Astrocyte (in vitro differentiated cells and primary cell): Measurements from ENCODE around the gene C16orf82. TPM values are rescaled to one million over a fixed set of nuclear protein-coding genes. Genes with fewer than 3 reads are reported as not detected.

Experiments used
- DNase-seq: peaks from one replicate; pipeline ENCODE4 v3.0.0-alpha.2; 2010; ENCODE audit warnings: low read depth
- FAIRE-seq: peaks from 2 replicates; lab custom pipeline; 2011; peaks lifted over from hg19 to GRCh38; lab: Jason Lieb, UNC
- H2AFZ ChIP-seq: 2 replicates; pipeline ENCODE4 v1.6.0; 2012; ENCODE audit warnings: low read depth, low read length, inconsistent platforms
- H3K27ac ChIP-seq: 2 replicates; pipeline ENCODE4 v1.5.1; 2011; ENCODE audit warnings: low read depth, low read length, inconsistent platforms
- H3K27me3 ChIP-seq: 2 replicates; pipeline ENCODE4 v1.6.0; 2011; ENCODE audit warnings: low read length, inconsistent platforms; ENCODE audit not compliant: insufficient read depth
- H3K36me3 ChIP-seq: 2 replicates; pipeline ENCODE4 v1.5.1; 2011; ENCODE audit warnings: low read length, inconsistent platforms; ENCODE audit not compliant: insufficient read depth
- H3K4me1 ChIP-seq: 2 replicates; pipeline ENCODE4 v1.5.1; 2011; ENCODE audit warnings: low read length, inconsistent platforms; ENCODE audit not compliant: insufficient read depth
- H3K4me2 ChIP-seq: 2 replicates; pipeline ENCODE4 v1.6.0; 2012; ENCODE audit warnings: low read length, inconsistent platforms
- H3K4me3 ChIP-seq: 2 replicates; pipeline ENCODE4 v1.5.1; 2011; ENCODE audit warnings: low read depth, mild to moderate bottlenecking, low read length, inconsistent platforms; ENCODE audit not compliant: insufficient read depth
- H3K79me2 ChIP-seq: 2 replicates; pipeline ENCODE4 v1.6.0; 2012; ENCODE audit warnings: mild to moderate bottlenecking, low read length, inconsistent platforms; ENCODE audit not compliant: insufficient read depth
- H3K9ac ChIP-seq: 2 replicates; pipeline ENCODE4 v1.6.0; 2012; ENCODE audit warnings: mild to moderate bottlenecking, low read length, inconsistent platforms
- H3K9me3 ChIP-seq: 2 replicates; pipeline ENCODE4 v1.5.1; 2012; ENCODE audit warnings: low read depth, mild to moderate bottlenecking, low read length, inconsistent platforms; ENCODE audit not compliant: insufficient read depth
- H4K20me1 ChIP-seq: 2 replicates; pipeline ENCODE4 v1.6.0; 2012; ENCODE audit warnings: low read length, inconsistent platforms; ENCODE audit not compliant: insufficient read depth
- H3K27ac Mint-ChIP-seq: one replicate; pipeline ENCODE4 v1.8.0; 2021; ENCODE audit warnings: mild to moderate bottlenecking, mixed read lengths; ENCODE audit not compliant: unreplicated experiment
- H3K27me3 Mint-ChIP-seq: one replicate; pipeline ENCODE4 v1.8.0; 2021; ENCODE audit warnings: low read depth, mixed read lengths; ENCODE audit not compliant: unreplicated experiment
- H3K36me3 Mint-ChIP-seq: one replicate; pipeline ENCODE4 v1.8.0; 2021; ENCODE audit warnings: low read depth, mixed read lengths; ENCODE audit not compliant: unreplicated experiment
- H3K4me1 Mint-ChIP-seq: one replicate; pipeline ENCODE4 v1.8.0; 2021; ENCODE audit warnings: low read depth, mixed read lengths; ENCODE audit not compliant: unreplicated experiment
- H3K4me3 Mint-ChIP-seq: one replicate; pipeline ENCODE4 v1.8.0; 2021; ENCODE audit warnings: mild to moderate bottlenecking, moderate library complexity, mixed read lengths; ENCODE audit not compliant: unreplicated experiment
- H3K9me3 Mint-ChIP-seq: one replicate; pipeline ENCODE4 v1.8.0; 2021; ENCODE audit warnings: mild to moderate bottlenecking, mixed read lengths; ENCODE audit not compliant: unreplicated experiment
- EZH2 ChIP-seq: IDR thresholded peaks from 2 replicates; pipeline ENCODE4 v1.6.1; 2012; ENCODE audit warnings: mild to moderate bottlenecking, low read length, inconsistent platforms; ENCODE audit not compliant: insufficient read depth
- total RNA-seq: library from RNA; stranded (reverse); gene quantifications from 2 replicates; pipeline ENCODE4 v1.2.1, GENCODE V29; 2021
- TF ChIP-seq, protein P1 (sequence below): IDR thresholded peaks from 2 replicates; pipeline ENCODE4 v1.5.1; 2011; ENCODE audit warnings: low read depth, mild to moderate bottlenecking, inconsistent platforms, low read length, moderate library complexity; ENCODE audit not compliant: insufficient read depth

The C16orf82 gene
- total RNA-seq, 1 donor from 2014 or later = not detected

DNA sequence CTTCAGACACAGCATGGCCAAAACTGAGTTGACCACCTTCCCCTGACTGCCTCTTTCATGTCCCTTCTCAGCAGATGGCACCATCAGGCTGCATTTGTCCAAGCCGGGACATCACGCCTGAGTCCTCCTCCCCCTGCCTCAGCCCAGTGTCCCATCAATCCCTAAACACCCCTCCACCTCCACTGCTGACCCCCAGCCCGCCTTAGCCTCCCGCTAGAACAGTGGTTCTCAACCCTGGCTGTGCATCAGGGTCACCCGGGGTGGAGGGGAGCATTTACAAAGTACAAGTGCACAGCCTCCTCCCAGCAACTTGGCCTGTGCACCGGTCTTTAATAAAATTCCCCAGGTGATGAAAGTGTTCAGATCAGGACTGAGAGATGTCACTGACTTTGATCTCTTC is 4.0 kb downstream of the C16orf82 start:
- H3K36me3 ChIP-seq = no peaks in the 10 kb centered on the region
- no peak overlapping the region for H2AFZ ChIP-seq
- no peak overlapping the region for H3K27ac ChIP-seq
- Mint-ChIP-seq H3K27ac (no peak overlapping the region), H3K27me3 (peaks cover 11% of the 10 kb centered on the region), H3K9me3 (peaks cover 17% of the 10 kb centered on the region), H3K4me3 (no peak overlapping the region), H3K4me1 (no peaks in the 10 kb centered on the region), H3K36me3 (no peaks in the 10 kb centered on the region)
- no peak for DNase-seq
- TF ChIP-seq EZH2 = no peak
- TF ChIP-seq, protein P1, sequence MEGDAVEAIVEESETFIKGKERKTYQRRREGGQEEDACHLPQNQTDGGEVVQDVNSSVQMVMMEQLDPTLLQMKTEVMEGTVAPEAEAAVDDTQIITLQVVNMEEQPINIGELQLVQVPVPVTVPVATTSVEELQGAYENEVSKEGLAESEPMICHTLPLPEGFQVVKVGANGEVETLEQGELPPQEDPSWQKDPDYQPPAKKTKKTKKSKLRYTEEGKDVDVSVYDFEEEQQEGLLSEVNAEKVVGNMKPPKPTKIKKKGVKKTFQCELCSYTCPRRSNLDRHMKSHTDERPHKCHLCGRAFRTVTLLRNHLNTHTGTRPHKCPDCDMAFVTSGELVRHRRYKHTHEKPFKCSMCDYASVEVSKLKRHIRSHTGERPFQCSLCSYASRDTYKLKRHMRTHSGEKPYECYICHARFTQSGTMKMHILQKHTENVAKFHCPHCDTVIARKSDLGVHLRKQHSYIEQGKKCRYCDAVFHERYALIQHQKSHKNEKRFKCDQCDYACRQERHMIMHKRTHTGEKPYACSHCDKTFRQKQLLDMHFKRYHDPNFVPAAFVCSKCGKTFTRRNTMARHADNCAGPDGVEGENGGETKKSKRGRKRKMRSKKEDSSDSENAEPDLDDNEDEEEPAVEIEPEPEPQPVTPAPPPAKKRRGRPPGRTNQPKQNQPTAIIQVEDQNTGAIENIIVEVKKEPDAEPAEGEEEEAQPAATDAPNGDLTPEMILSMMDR = no peak
- H3K4me3 ChIP-seq = no peak overlapping the region
- H3K27me3 ChIP-seq = no peaks in the 10 kb centered on the region
- no peak overlapping the region for H3K4me2 ChIP-seq
- no peaks in the 10 kb centered on the region for H4K20me1 ChIP-seq
- H3K4me1 ChIP-seq = no peaks in the 10 kb centered on the region
- no peaks in the 10 kb centered on the region for H3K9me3 ChIP-seq
- H3K79me2 ChIP-seq = no peaks in the 10 kb centered on the region
- FAIRE-seq = no peak
- no peak overlapping the region for H3K9ac ChIP-seq

DNA sequence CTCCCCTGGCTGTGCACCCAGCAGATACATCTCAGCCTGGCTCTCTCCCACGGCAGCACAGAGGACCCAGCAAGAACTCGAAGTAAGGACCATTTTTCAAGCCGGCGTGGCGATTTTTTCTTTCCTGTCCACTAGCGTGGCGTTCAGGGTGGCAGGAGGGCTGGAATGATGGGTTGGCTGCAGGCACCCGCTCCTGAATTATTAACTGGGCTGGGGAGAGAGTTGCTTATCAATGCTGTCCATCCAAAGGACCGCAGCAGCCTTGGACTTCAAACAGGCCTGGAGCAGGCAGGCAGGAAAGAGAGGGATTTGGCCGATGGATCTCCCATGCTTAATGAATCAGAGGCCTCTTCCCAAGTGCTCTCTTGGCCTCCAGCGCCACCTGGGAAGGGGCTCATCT is 7.0 kb downstream of the C16orf82 start:
- H3K27ac Mint-ChIP-seq = no peak overlapping the region
- Histone ChIP-seq H2AFZ (no peak overlapping the region), H3K9ac (no peak overlapping the region), H3K4me1 (no peaks in the 10 kb centered on the region), H3K36me3 (no peaks in the 10 kb centered on the region), H3K4me2 (no peak overlapping the region), H4K20me1 (no peaks in the 10 kb centered on the region), H3K79me2 (no peaks in the 10 kb centered on the region), H3K9me3 (no peaks in the 10 kb centered on the region), H3K4me3 (no peak overlapping the region), H3K27me3 (no peaks in the 10 kb centered on the region), H3K27ac (no peak overlapping the region)
- no peaks in the 10 kb centered on the region for H3K4me1 Mint-ChIP-seq
- H3K9me3 Mint-ChIP-seq = peaks cover 9% of the 10 kb centered on the region
- TF ChIP-seq, protein P1 = no peak
- no peak for TF ChIP-seq EZH2
- FAIRE-seq = no peak
- no peak for DNase-seq
- H3K27me3 Mint-ChIP-seq = peaks cover 13% of the 10 kb centered on the region
- no peaks in the 10 kb centered on the region for H3K36me3 Mint-ChIP-seq
- H3K4me3 Mint-ChIP-seq = no peak overlapping the region

DNA sequence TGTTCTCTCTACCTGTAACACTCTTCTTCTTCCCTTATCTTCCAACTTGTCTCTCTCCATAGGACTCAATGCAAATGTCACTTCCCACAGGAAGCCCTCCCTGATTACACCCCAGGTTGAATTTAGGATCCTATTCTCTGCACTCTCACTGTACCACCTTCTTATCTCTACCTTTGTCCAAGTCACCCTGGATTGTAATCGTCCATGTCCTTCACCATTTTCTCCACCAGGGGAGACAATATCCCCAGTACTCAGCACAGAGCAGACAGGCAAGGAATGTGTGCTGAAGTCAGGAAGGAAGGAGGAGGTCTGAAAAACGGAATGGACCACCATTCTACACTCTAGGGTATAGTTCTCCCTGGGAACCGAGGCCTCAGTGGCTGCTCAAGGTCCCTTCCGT is 14.2 kb downstream of the C16orf82 start:
- no peak overlapping the region for H2AFZ ChIP-seq
- no peak overlapping the region for H3K9ac ChIP-seq
- H3K4me3 Mint-ChIP-seq = no peak overlapping the region
- H3K9me3 ChIP-seq = no peaks in the 10 kb centered on the region
- H3K4me2 ChIP-seq = no peak overlapping the region
- peaks cover 7% of the 10 kb centered on the region for H3K9me3 Mint-ChIP-seq
- H3K36me3 Mint-ChIP-seq = no peaks in the 10 kb centered on the region
- H4K20me1 ChIP-seq = no peaks in the 10 kb centered on the region
- peaks cover 2% of the 10 kb centered on the region for H3K27me3 ChIP-seq
- no peak overlapping the region for H3K27ac Mint-ChIP-seq
- H3K4me3 ChIP-seq = no peak overlapping the region
- no peaks in the 10 kb centered on the region for H3K4me1 ChIP-seq
- peaks cover 14% of the 10 kb centered on the region for H3K27me3 Mint-ChIP-seq
- no peaks in the 10 kb centered on the region for H3K79me2 ChIP-seq
- H3K36me3 ChIP-seq = no peaks in the 10 kb centered on the region
- TF ChIP-seq, protein P1 = peak; percentile 26
- TF ChIP-seq EZH2 = no peak
- DNase-seq (no peak), FAIRE-seq (no peak)
- no peak overlapping the region for H3K27ac ChIP-seq
- H3K4me1 Mint-ChIP-seq = no peaks in the 10 kb centered on the region
